Neural progenitor cell (in vitro differentiated cells): ENCODE results near the gene TMEM107.

ENCODE experiments used
- EZH2 ChIP-seq: fragments of 200-600 bp; sonication (generic); IDR thresholded peaks from 2 replicates; pipeline ENCODE4 v1.6.1; 2017; ENCODE audit warnings: antibody characterized with exemption, mild to moderate bottlenecking, moderate library complexity
- TF ChIP-seq, protein P1 (sequence below): fragments of 200-600 bp; sonication (generic); IDR thresholded peaks from 2 replicates; pipeline ENCODE4 v1.5.1; 2017; ENCODE audit warnings: antibody characterized with exemption, mild to moderate bottlenecking

DNA sequence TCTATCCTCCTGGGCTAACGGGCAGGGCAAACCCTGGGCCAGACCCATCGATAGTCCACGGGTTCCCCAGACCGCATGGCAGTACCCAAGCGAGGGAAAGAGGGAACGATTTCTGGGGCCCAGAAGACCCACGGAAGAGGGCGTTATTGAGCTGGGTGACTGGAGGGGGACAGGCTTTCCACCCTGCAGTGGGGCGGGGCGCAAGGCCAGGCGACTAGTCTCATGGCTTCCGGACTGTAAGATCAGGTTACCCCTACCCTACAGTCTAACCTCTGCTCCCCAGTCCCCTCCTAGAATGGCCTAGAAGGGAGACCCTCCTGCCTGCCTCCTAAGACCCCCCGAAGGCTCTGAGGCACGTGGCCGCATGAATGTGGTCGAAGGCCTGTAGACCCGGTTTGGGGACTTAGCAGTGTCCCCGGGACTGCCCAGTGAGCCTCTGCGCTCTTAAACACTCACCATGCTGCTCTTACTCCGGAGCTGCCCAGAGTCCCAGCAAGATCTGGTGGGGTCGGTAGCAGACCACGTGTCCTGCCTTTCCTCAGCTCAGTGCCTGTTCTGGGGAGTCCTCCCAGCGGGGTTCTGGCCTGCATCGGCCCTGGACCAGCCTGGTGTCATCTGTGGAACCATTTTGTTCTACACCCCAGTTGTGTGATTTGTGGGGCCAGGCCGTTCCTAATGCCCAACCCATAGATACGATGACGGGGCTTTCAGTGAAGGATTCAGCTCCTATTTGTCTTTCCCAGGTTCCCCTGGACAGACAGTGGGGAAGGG, 47.4 kb upstream of the TMEM107 start:
- TF ChIP-seq, protein P1, sequence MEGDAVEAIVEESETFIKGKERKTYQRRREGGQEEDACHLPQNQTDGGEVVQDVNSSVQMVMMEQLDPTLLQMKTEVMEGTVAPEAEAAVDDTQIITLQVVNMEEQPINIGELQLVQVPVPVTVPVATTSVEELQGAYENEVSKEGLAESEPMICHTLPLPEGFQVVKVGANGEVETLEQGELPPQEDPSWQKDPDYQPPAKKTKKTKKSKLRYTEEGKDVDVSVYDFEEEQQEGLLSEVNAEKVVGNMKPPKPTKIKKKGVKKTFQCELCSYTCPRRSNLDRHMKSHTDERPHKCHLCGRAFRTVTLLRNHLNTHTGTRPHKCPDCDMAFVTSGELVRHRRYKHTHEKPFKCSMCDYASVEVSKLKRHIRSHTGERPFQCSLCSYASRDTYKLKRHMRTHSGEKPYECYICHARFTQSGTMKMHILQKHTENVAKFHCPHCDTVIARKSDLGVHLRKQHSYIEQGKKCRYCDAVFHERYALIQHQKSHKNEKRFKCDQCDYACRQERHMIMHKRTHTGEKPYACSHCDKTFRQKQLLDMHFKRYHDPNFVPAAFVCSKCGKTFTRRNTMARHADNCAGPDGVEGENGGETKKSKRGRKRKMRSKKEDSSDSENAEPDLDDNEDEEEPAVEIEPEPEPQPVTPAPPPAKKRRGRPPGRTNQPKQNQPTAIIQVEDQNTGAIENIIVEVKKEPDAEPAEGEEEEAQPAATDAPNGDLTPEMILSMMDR: peak; percentile 36
- no peak for TF ChIP-seq EZH2
